IPS-NIHi11 (cell line): Measurements from ENCODE around the gene RNF114.
"Not testable (repeated sequence)": the region's sequence is repeated elsewhere in the genome, so short reads cannot be mapped to it uniquely, and the experiment has no call there.

Source experiments
- DNase-seq: peaks from one replicate; pipeline ENCODE4 v3.0.0; 2012; ENCODE audit warnings: mixed read lengths, low spot score

RNF114 gene

GRCh38 chr20:49964964-49965780 is 29.0 kb downstream of the RNF114 start:
- peak; percentile 86 for DNase-seq

GRCh38 chr20:49965781-49966305 is 29.6 kb downstream of the RNF114 start:
- DNase-seq = no peak

GRCh38 chr20:49966861-49967260 is 30.7 kb downstream of the RNF114 start:
- no peak for DNase-seq

GRCh38 chr20:49969234-49969633 is 33.0 kb downstream of the RNF114 start:
- DNase-seq = no peak

GRCh38 chr20:49969946-49970345 is 33.7 kb downstream of the RNF114 start:
- DNase-seq = no peak

GRCh38 chr20:49970498-49970897 is 34.3 kb downstream of the RNF114 start:
- DNase-seq = no peak

- DNase-seq = no peak
These were observed 37.8 kb downstream of the RNF114 start for GRCh38 chr20:49973981-49974380.

GRCh38 chr20:49976542-49976941 is 40.3 kb downstream of the RNF114 start:
- DNase-seq = no peak

GRCh38 chr20:49977740-49978139 is 41.5 kb downstream of the RNF114 start:
- not testable (repeated sequence) for DNase-seq

- no peak for DNase-seq
These were observed 42.5 kb downstream of the RNF114 start for GRCh38 chr20:49978685-49979029.

GRCh38 chr20:49979030-49979832 is 43.0 kb downstream of the RNF114 start:
- peak; percentile 87 for DNase-seq

GRCh38 chr20:49980140-49981008 is 44.2 kb downstream of the RNF114 start:
- DNase-seq = no peak

GRCh38 chr20:49981218-49982071 is 45.2 kb downstream of the RNF114 start:
- no peak for DNase-seq

GRCh38 chr20:49982072-49982345 is 45.8 kb downstream of the RNF114 start:
- DNase-seq = no peak

GRCh38 chr20:49982346-49983122 is 46.3 kb downstream of the RNF114 start, which contains the start of gene SNAI1:
Gene SNAI1 (plus strand): TSS chr20:49982980. CDS start chr20:49983060, 80 bp downstream.
- peak; percentile 98 for DNase-seq

GRCh38 chr20:49983123-49983847 is 47.1 kb downstream of the RNF114 start:
- peak; percentile 35 for DNase-seq

GRCh38 chr20:49983848-49984408 is 47.7 kb downstream of the RNF114 start:
- no peak for DNase-seq

GRCh38 chr20:49984426-49985153 is 48.4 kb downstream of the RNF114 start:
- DNase-seq = no peak

GRCh38 chr20:49985157-49985556 is 49.0 kb downstream of the RNF114 start:
- no peak for DNase-seq
